ENCODE results near the gene CDKN2A. TPM values are rescaled to one million over a fixed set of nuclear protein-coding genes. Genes with fewer than 3 reads are reported as not detected.

The CDKN2A gene
- polyA plus RNA-seq, 1 donor (not counting 4 experiments of a cell fraction or from before 2014, with no cell fraction given) = 65.3 TPM

GRCh38 chr9:21997480-21997879, 3.3 kb upstream of the CDKN2A start:
- Histone ChIP-seq H4K20me1 (ENCODE audit: control insufficient read depth, extremely low read depth, insufficient read depth, low read length) (no peaks in the 10 kb centered on the region), H3K9me3 (ENCODE audit: control insufficient read depth, low read depth, low read length) (no peaks in the 10 kb centered on the region), H3K36me3 (ENCODE audit: control insufficient read depth in 2 of 2, extremely low read depth in 1 of 2, insufficient read depth in 2 of 2, low read length in 2 of 2) (no peaks in the 10 kb centered on the region), H3K4me2 (ENCODE audit: control insufficient read depth, extremely low read depth, insufficient read depth, low read depth, low read length) (no peak overlapping the region), H3K4me3 (ENCODE audit: control insufficient read depth in 2 of 3, extremely low read depth in 1 of 3, insufficient read depth in 2 of 3, low read depth in 1 of 3, low read length in 3 of 3) (no peak overlapping the region), H3K4me1 (ENCODE audit: control insufficient read depth, extremely low read depth, insufficient read depth, low read length) (peaks cover 18% of the 10 kb centered on the region), H3K27ac (ENCODE audit: control insufficient read depth, insufficient read depth, low read length) (no peak overlapping the region), H3K9me1 (ENCODE audit: control insufficient read depth, extremely low read depth, insufficient read depth, low read length) (no peaks in the 10 kb centered on the region), H3K79me2 (ENCODE audit: control insufficient read depth, insufficient read depth, low read length) (peaks cover 21% of the 10 kb centered on the region), H3K27me3 (ENCODE audit: control insufficient read depth, extremely low read depth, insufficient read depth, low read length) (no peaks in the 10 kb centered on the region), H2AFZ (ENCODE audit: control insufficient read depth, low read length) (no peak overlapping the region), H3K9ac (ENCODE audit: control insufficient read depth, extremely low read depth, insufficient read depth, low read length) (no peak overlapping the region)
- DNase-seq (ENCODE audit: low read depth, low spot score) = no peak
- FAIRE-seq = no peak
- dilution Hi-C loops (cut with MboI; ENCODE audit: extremely low pct_ligation_motif_present, low sequenced_read_pairs) = no loop called here
- TF ChIP-seq EZH2 (IDR thresholded peaks at IDR 0.05; ENCODE audit: low read length) (no peak), CTCF (optimal IDR thresholded peaks at IDR 0.05 in 1 of 3, IDR thresholded peaks at IDR 0.05 in 1 of 3, conservative IDR thresholded peaks at IDR 0.05 in 1 of 3; ENCODE audit: extremely low read depth in 1 of 3, insufficient read depth in 2 of 3, low read length in 3 of 3) (no peak)

GRCh38 chr9:21996858-21997257, 2.7 kb upstream of the CDKN2A start:
- no peaks in the 10 kb centered on the region for H3K27me3 ChIP-seq (ENCODE audit: control insufficient read depth, extremely low read depth, insufficient read depth, low read length)
- H2AFZ ChIP-seq (ENCODE audit: control insufficient read depth, low read length) = no peak overlapping the region
- H3K79me2 ChIP-seq (ENCODE audit: control insufficient read depth, insufficient read depth, low read length) = peaks cover 21% of the 10 kb centered on the region
- H3K4me2 ChIP-seq (ENCODE audit: control insufficient read depth, extremely low read depth, insufficient read depth, low read depth, low read length) = no peak overlapping the region
- no peaks in the 10 kb centered on the region for H3K9me1 ChIP-seq (ENCODE audit: control insufficient read depth, extremely low read depth, insufficient read depth, low read length)
- H3K9ac ChIP-seq (ENCODE audit: control insufficient read depth, extremely low read depth, insufficient read depth, low read length) = no peak overlapping the region
- FAIRE-seq (no peak), DNase-seq (ENCODE audit: low read depth, low spot score) (no peak)
- no peaks in the 10 kb centered on the region for H3K9me3 ChIP-seq (ENCODE audit: control insufficient read depth, low read depth, low read length)
- H3K27ac ChIP-seq (ENCODE audit: control insufficient read depth, insufficient read depth, low read length) = no peak overlapping the region
- no peaks in the 10 kb centered on the region for H4K20me1 ChIP-seq (ENCODE audit: control insufficient read depth, extremely low read depth, insufficient read depth, low read length)
- H3K4me1 ChIP-seq (ENCODE audit: control insufficient read depth, extremely low read depth, insufficient read depth, low read length) = peaks cover 18% of the 10 kb centered on the region
- TF ChIP-seq EZH2 (IDR thresholded peaks at IDR 0.05; ENCODE audit: low read length) = no peak
- TF ChIP-seq CTCF (optimal IDR thresholded peaks at IDR 0.05 in 1 of 3, IDR thresholded peaks at IDR 0.05 in 1 of 3, conservative IDR thresholded peaks at IDR 0.05 in 1 of 3; ENCODE audit: extremely low read depth in 1 of 3, insufficient read depth in 2 of 3, low read length in 3 of 3) = no peak
- H3K4me3 ChIP-seq (ENCODE audit: control insufficient read depth in 2 of 3, extremely low read depth in 1 of 3, insufficient read depth in 2 of 3, low read depth in 1 of 3, low read length in 3 of 3) = no peak overlapping the region
- dilution Hi-C loops (cut with MboI; ENCODE audit: extremely low pct_ligation_motif_present, low sequenced_read_pairs) = no loop called here
- no peaks in the 10 kb centered on the region for H3K36me3 ChIP-seq (ENCODE audit: control insufficient read depth in 2 of 2, extremely low read depth in 1 of 2, insufficient read depth in 2 of 2, low read length in 2 of 2)
